Stimulated activated CD4-positive, alpha-beta T cell treated with anti-CD3 and anti-CD28 coated beads, Interleukin-12 subunit alpha, Interleukin-12 subunit beta, amount 100 ng/mL, for 48 hours (primary cell): ENCODE measurements around the gene CEP162.
A peak's percentile ranks its signal among the peaks of the same experiment; 100 is the strongest.
"Not testable (repeated sequence)": the region's sequence is repeated elsewhere in the genome, so short reads cannot be mapped to it uniquely, and the experiment has no call there.

Source experiments
- DNase-seq, 3 donors: peaks; one replicate each; pipeline ENCODE4 v3.0.0-alpha.2; 2020; ENCODE audit warnings: low read depth in 2 of 3, low spot score in 1 of 3

CEP162 gene

GRCh38 chr6:84151669-84152068, 75.8 kb downstream of the CEP162 start:
- DNase-seq = no peak

GRCh38 chr6:84150705-84151104, 76.7 kb downstream of the CEP162 start:
- peak in 1 of 3 donors; percentile 0 for DNase-seq

GRCh38 chr6:84141521-84141920, 85.9 kb downstream of the CEP162 start:
- no peak for DNase-seq

- no peak for DNase-seq
Measured at GRCh38 chr6:84139311-84139710, 88.1 kb downstream of the CEP162 start.

- no peak for DNase-seq
Measured at GRCh38 chr6:84137989-84138575, 89.4 kb downstream of the CEP162 start.

GRCh38 chr6:84137051-84137375, 90.4 kb downstream of the CEP162 start:
- no peak for DNase-seq

- no peak for DNase-seq
Measured at GRCh38 chr6:84136364-84137050, 90.9 kb downstream of the CEP162 start.

- no peak for DNase-seq
Measured at GRCh38 chr6:84135291-84135690, 92.2 kb downstream of the CEP162 start.

- DNase-seq = not testable (repeated sequence)
Measured at GRCh38 chr6:84133385-84133784, 94.1 kb downstream of the CEP162 start.

- DNase-seq = not testable (repeated sequence)
Measured at GRCh38 chr6:84129588-84129987, 97.9 kb downstream of the CEP162 start.

GRCh38 chr6:84123186-84123585, 104.3 kb downstream of the CEP162 start:
- no peak for DNase-seq

- DNase-seq = no peak
Measured at GRCh38 chr6:84119277-84119676, 108.2 kb downstream of the CEP162 start.

- no peak for DNase-seq
Measured at GRCh38 chr6:84118191-84118590, 109.3 kb downstream of the CEP162 start.

GRCh38 chr6:84114933-84115594, 112.4 kb downstream of the CEP162 start:
- DNase-seq = not testable (repeated sequence)

GRCh38 chr6:84111351-84111750, 116.1 kb downstream of the CEP162 start:
- not testable (repeated sequence) for DNase-seq

GRCh38 chr6:84107495-84107894, 119.9 kb downstream of the CEP162 start:
- no peak for DNase-seq

GRCh38 chr6:84105215-84105924, 122.1 kb downstream of the CEP162 start:
- not testable (repeated sequence) for DNase-seq

- DNase-seq = no peak
Measured at GRCh38 chr6:84103029-84103428, 124.4 kb downstream of the CEP162 start.

GRCh38 chr6:84095156-84095555, 132.3 kb downstream of the CEP162 start:
- no peak for DNase-seq

GRCh38 chr6:84093441-84094435, 133.7 kb downstream of the CEP162 start:
- DNase-seq = no peak

GRCh38 chr6:84089552-84089951, 137.9 kb downstream of the CEP162 start:
- no peak for DNase-seq
